GM23338 (cell line): Measurements from ENCODE around the gene PRRX1. TPM values are rescaled to one million over a fixed set of nuclear protein-coding genes. Genes with fewer than 3 reads are reported as not detected.

Experiments
- ATAC-seq: fragments of 200-7000 bp; cut with Tn5 transposase; 3 replicates; pipeline ENCODE4 v1.9.1; 2020
- DNase-seq: peaks from one replicate; pipeline ENCODE4 v3.0.0-alpha.2; 2015; ENCODE audit warnings: low spot score
- H2AFZ ChIP-seq: fragments of 200-600 bp; sonication (generic); 2 replicates; pipeline ENCODE4 v1.8.0; 2016; ENCODE audit warnings: antibody characterized with exemption, mild to moderate bottlenecking, moderate library complexity
- H3F3A ChIP-seq: fragments of 200-600 bp; sonication (generic); replicated peaks from 2 replicates; pipeline ENCODE4 v1.8.0; 2017; ENCODE audit warnings: antibody characterized with exemption, mixed run types, low read depth
- H3K27ac ChIP-seq: fragments of 200-600 bp; sonication (generic); 2 replicates; pipeline ENCODE4 v1.6.1; 2016; ENCODE audit warnings: low read depth
- H3K27me3 ChIP-seq: fragments of 200-600 bp; sonication (generic); 2 replicates; pipeline ENCODE4 v1.8.0; 2016; ENCODE audit warnings: mild to moderate bottlenecking, mixed run types, moderate library complexity; ENCODE audit not compliant: insufficient read depth
- H3K36me3 ChIP-seq: fragments of 200-600 bp; sonication (generic); 2 replicates; pipeline ENCODE4 v1.8.0; 2016; ENCODE audit warnings: mild to moderate bottlenecking; ENCODE audit not compliant: insufficient read depth
- H3K4me1 ChIP-seq: fragments of 200-600 bp; sonication (generic); 2 replicates; pipeline ENCODE4 v1.8.0; 2016; ENCODE audit warnings: mild to moderate bottlenecking, moderate library complexity; ENCODE audit not compliant: insufficient read depth
- H3K4me2 ChIP-seq: fragments of 200-600 bp; sonication (generic); 2 replicates; pipeline ENCODE4 v1.7.1; 2017; ENCODE audit warnings: mixed run types
- H3K4me3 ChIP-seq: fragments of 200-600 bp; sonication (generic); 2 replicates; pipeline ENCODE4 v1.6.1; 2016; ENCODE audit warnings: mixed run types
- H3K79me2 ChIP-seq: fragments of 200-600 bp; sonication (generic); replicated peaks from 2 replicates; pipeline ENCODE4 v1.8.0; 2017; ENCODE audit warnings: mild to moderate bottlenecking; ENCODE audit not compliant: insufficient read depth
- H3K9me2 ChIP-seq: fragments of 200-600 bp; sonication (generic); 2 replicates; pipeline ENCODE4 v1.8.0; 2017; ENCODE audit not compliant: insufficient read depth
- H4K20me1 ChIP-seq: fragments of 200-600 bp; sonication (generic); replicated peaks from 2 replicates; pipeline ENCODE4 v1.8.0; 2017; ENCODE audit warnings: mild to moderate bottlenecking; ENCODE audit not compliant: insufficient read depth
- H3K27ac Mint-ChIP-seq: 2 replicates; pipeline ENCODE4 v1.8.0; 2020; ENCODE audit warnings: inconsistent platforms, mild to moderate bottlenecking, moderate library complexity, mixed read lengths
- H3K27me3 Mint-ChIP-seq: 3 replicates; pipeline ENCODE4 v1.8.0; 2022; ENCODE audit warnings: low read depth, mild to moderate bottlenecking, moderate library complexity, mixed read lengths, inconsistent platforms; ENCODE audit not compliant: insufficient read depth, poor library complexity
- H3K36me3 Mint-ChIP-seq: 3 replicates; pipeline ENCODE4 v1.8.0; 2021; ENCODE audit warnings: low read depth, mild to moderate bottlenecking, inconsistent platforms, moderate library complexity, mixed read lengths
- H3K4me1 Mint-ChIP-seq: 3 replicates; pipeline ENCODE4 v1.8.0; 2020; ENCODE audit warnings: mild to moderate bottlenecking, inconsistent platforms, mixed read lengths
- H3K4me3 Mint-ChIP-seq: 3 replicates; pipeline ENCODE4 v1.8.0; 2021; ENCODE audit warnings: moderate library complexity, mild to moderate bottlenecking, inconsistent platforms, mixed read lengths
- H3K9me3 Mint-ChIP-seq: 3 replicates; pipeline ENCODE4 v1.8.0; 2020; ENCODE audit warnings: moderate library complexity, mild to moderate bottlenecking, inconsistent platforms, mixed read lengths
- CREB1 ChIP-seq: fragments of 250-450 bp; sonication (Bioruptor Pico); IDR thresholded peaks from 2 replicates; pipeline ENCODE4 v1.5.0; 2020; ENCODE audit warnings: low read depth, mild to moderate bottlenecking, moderate library complexity
- EZH2 ChIP-seq: fragments of 200-600 bp; sonication (generic); IDR thresholded peaks from one replicate; pipeline ENCODE4 v1.8.0; 2017; ENCODE audit warnings: antibody characterized with exemption, mild to moderate bottlenecking, low read depth; ENCODE audit not compliant: unreplicated experiment
- EZH2phosphoT487 ChIP-seq: fragments of 200-600 bp; sonication (generic); IDR thresholded peaks from one replicate; pipeline ENCODE4 v1.8.1; 2018; ENCODE audit warnings: antibody characterized with exemption; ENCODE audit not compliant: unreplicated experiment
- NANOG ChIP-seq: IDR thresholded peaks from 2 replicates; pipeline ENCODE4 v1.6.1; 2016; ENCODE audit warnings: antibody characterized with exemption, borderline replicate concordance
- POLR2AphosphoS5 ChIP-seq: IDR thresholded peaks from 2 replicates; pipeline ENCODE4 v1.6.1; 2016; ENCODE audit warnings: antibody characterized with exemption, low read depth
- STAT1 ChIP-seq: IDR thresholded peaks from one replicate; pipeline ENCODE4 v1.6.1; 2016; ENCODE audit warnings: antibody characterized with exemption; ENCODE audit not compliant: unreplicated experiment
- ZNF114 ChIP-seq: fragments of 250-450 bp; sonication (Bioruptor Pico); IDR thresholded peaks from 2 replicates; pipeline ENCODE4 v1.5.0; 2020; ENCODE audit warnings: mild to moderate bottlenecking, moderate library complexity
- polyA plus RNA-seq: library from polyadenylated mRNA; unstranded; fragments of >200 nt; fragmentation: Nextera tagmentation; extraction: Ambion mirVana; gene quantifications from 2 replicates; pipeline ENCODE4 v1.2.1, GENCODE V29; 2016
- total RNA-seq: library from RNA; depleted of rRNA; stranded (reverse); fragments of >200 nt; shearing (Covaris generic); gene quantifications from 2 replicates; pipeline ENCODE4 v1.2.3, GENCODE V29; 2014
- TF ChIP-seq, protein P1 (sequence below): IDR thresholded peaks from 2 replicates; pipeline ENCODE4 v1.6.1; 2016; ENCODE audit warnings: antibody characterized with exemption

The PRRX1 gene
- total and polyA plus RNA-seq, 2 experiments from 2014 or later: 0.58 TPM; not detected in 1

DNA sequence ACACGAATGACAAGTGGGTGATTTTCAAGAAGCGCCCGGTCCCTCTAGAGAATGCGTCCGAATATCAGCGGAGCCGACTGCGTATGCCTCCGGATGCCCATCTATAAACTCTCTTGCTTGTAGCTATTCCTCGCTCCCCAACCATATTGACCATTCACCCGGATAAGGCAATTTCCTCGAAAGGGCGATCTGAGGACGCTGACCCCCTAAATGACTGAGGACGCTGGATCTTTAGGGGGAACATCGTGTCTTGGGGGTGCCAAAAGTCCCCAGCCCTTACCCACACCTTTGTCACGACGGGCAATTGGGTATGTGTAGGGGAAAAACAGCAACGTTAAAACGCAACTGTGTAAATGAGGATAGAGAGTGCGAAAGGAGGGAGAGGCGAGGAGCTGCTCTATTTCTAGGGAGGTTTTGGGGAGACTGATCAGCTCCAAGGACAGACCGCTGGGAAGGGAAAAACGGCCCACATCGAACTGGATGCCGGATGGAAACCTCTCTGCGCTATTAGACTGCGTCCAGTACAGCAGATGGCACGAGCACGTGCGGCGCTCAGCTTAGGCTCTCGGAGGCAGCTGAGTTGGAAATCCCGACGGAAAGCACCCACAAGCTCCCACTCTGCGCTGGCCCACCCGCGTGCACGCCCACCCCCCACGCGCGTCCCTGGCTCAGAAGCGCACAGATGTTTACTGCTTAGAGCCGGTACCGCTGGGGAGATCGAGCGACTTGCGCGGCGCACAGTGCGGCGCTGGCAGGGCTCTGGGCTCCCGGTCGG lies 2.9 kb upstream of the PRRX1 start:
- peaks cover 87% of the 10 kb centered on the region for H3K27me3 Mint-ChIP-seq
- H3K36me3 Mint-ChIP-seq: no peaks in the 10 kb centered on the region; the same call in 2 of the 3 replicates
- H3K4me1 ChIP-seq: peaks cover 58% of the 10 kb centered on the region
- peak overlapping the region; percentile 79 for H3K4me3 Mint-ChIP-seq
- DNase-seq (peak; percentile 39), ATAC-seq (peak; percentile 8)
- H3K27ac Mint-ChIP-seq: no peak overlapping the region
- H3K27ac ChIP-seq: no peak overlapping the region
- H2AFZ ChIP-seq: peak overlapping the region; percentile 83; the same call in 1 of the 2 replicates
- no peaks in the 10 kb centered on the region; the same call in 1 of the 2 replicates for H3K36me3 ChIP-seq
- 0 out of 2 replicates have a peak, but pooled peaks cover 10% of the 10 kb centered on the region for H3F3A ChIP-seq
- peak overlapping the region; percentile 85 for H3K4me2 ChIP-seq
- H3K4me3 ChIP-seq: peak overlapping the region; percentile 79
- no peaks in the 10 kb centered on the region for H3K79me2 ChIP-seq
- H3K4me1 Mint-ChIP-seq: peaks cover 35% of the 10 kb centered on the region
- peaks cover 3% of the 10 kb centered on the region; the same call in 1 of the 3 replicates for H3K9me3 Mint-ChIP-seq
- H4K20me1 ChIP-seq: peaks cover 17% of the 10 kb centered on the region
- peaks cover 86% of the 10 kb centered on the region for H3K27me3 ChIP-seq
- no peaks in the 10 kb centered on the region for H3K9me2 ChIP-seq
- TF ChIP-seq EZH2phosphoT487 (peak; percentile 74), EZH2 (peak; percentile 96), ZNF114 (no peak)

DNA sequence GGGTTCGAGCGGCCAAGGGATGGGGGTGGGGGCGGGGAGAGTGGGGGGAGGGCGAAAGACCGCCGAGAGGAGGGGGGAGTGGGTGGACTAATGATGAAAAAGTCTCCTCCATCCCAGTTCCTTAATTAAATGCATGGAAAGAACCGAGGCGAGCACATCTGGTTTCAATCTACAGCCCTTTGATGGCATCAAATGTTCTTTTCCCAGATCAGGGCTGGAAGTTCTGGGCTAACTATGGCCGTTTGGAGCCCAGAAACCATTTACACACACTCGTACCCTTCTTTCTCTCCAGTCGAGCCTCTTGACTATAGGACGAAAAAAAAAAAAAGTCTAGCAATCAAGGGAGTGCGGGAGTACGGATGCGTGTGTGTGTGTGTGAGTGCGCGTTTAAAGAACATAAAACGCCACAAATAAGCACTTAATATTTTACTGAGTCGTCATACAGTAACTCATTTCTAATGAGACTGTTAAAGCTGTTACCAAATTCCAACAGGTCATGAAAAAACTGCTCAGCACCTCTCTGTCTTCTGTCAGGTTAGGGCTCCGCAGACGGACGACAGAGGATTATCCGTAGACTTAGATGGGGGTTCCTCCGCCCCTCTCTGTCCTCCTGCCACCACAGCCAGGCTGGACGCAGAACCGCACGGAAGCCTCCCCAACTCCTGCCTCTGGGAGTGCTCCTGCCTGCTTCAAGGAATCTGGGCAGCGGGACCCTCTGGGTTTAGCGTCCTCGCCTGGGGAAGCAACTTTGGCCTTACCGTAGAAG lies 2.1 kb upstream of the PRRX1 start:
- Histone ChIP-seq H2AFZ (0 out of 2 replicates have a peak overlapping the region, but pooled peaks have one; percentile 19), H3K9me2 (no peaks in the 10 kb centered on the region), H3F3A (0 out of 2 replicates have a peak, but pooled peaks cover 10% of the 10 kb centered on the region), H3K27ac (no peak overlapping the region), H4K20me1 (peaks cover 17% of the 10 kb centered on the region), H3K36me3 (no peaks in the 10 kb centered on the region; the same call in 1 of the 2 replicates), H3K4me2 (peak overlapping the region; percentile 85), H3K4me1 (peaks cover 58% of the 10 kb centered on the region), H3K27me3 (peaks cover 94% of the 10 kb centered on the region), H3K79me2 (no peaks in the 10 kb centered on the region), H3K4me3 (peak overlapping the region; percentile 79)
- Mint-ChIP-seq H3K27me3 (peaks cover 95% of the 10 kb centered on the region), H3K4me1 (peaks cover 39% of the 10 kb centered on the region), H3K4me3 (peak overlapping the region; percentile 64), H3K27ac (no peak overlapping the region), H3K9me3 (peaks cover 7% of the 10 kb centered on the region; the same call in 2 of the 3 replicates), H3K36me3 (no peaks in the 10 kb centered on the region; the same call in 2 of the 3 replicates)
- ATAC-seq (peak; percentile 31), DNase-seq (peak; percentile 79)
- no peak; the same call in 1 of the 2 replicates for TF ChIP-seq POLR2AphosphoS5
- peak; percentile 74 for TF ChIP-seq EZH2

DNA sequence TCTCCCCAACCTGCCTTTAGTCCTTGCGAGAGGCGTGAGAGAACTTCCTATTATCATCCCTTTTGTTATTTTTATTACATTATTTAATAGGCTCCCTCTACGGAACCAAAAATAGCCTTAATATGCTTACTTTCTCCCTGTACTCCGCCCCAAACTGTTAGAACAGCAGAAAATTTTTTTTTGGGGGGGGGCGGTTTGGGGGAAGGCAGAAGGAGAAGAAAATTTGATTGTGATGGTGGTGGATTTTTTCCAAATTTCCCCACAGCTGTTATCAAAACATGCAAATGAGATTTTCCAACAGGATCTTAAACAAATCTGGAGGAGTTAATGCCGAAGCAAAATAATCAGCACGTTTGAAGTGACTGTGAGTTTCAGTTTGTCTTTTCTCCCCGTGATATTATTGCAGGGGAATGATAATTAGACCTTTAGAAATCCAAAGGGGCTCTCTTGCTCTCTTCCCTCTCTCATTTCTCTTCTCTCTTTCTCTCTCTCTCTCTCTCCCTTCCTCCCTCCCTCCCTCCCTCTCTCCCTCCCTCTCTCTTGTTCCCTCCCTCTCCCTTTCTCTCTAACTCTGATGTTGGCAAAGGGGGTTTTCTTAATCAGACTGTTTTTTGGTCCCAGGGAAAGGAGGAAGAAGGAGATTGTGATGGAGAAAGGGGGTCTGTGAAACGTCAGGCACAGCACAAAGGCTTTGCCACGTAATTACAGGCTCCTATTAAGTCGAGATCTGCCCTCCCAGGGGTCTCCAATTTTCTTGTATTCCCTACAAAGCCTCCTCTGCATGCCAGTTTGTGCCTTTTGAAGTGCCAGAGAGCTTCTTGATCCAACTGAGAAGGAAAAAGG lies 1.1 kb upstream of the PRRX1 start:
- Histone ChIP-seq H2AFZ (no peak overlapping the region), H3K36me3 (no peaks in the 10 kb centered on the region; the same call in 1 of the 2 replicates), H3K27ac (no peak overlapping the region), H3K4me1 (peaks cover 59% of the 10 kb centered on the region), H3K27me3 (peaks cover 100% of the 10 kb centered on the region), H3K4me3 (peak overlapping the region; percentile 79), H3K9me2 (no peaks in the 10 kb centered on the region), H4K20me1 (peaks cover 17% of the 10 kb centered on the region), H3K79me2 (no peaks in the 10 kb centered on the region), H3K4me2 (peak overlapping the region; percentile 85), H3F3A (peaks cover 14% of the 10 kb centered on the region)
- peak overlapping the region; percentile 64 for H3K4me3 Mint-ChIP-seq
- H3K4me1 Mint-ChIP-seq: peaks cover 41% of the 10 kb centered on the region
- peaks cover 8% of the 10 kb centered on the region; the same call in 2 of the 3 replicates for H3K9me3 Mint-ChIP-seq
- DNase-seq: peak; percentile 59
- no peak overlapping the region for H3K27ac Mint-ChIP-seq
- H3K36me3 Mint-ChIP-seq: no peaks in the 10 kb centered on the region; the same call in 2 of the 3 replicates
- peaks cover 100% of the 10 kb centered on the region for H3K27me3 Mint-ChIP-seq
- ATAC-seq: no peak
- TF ChIP-seq NANOG: no peak
- TF ChIP-seq ZNF114: no peak
- no peak for TF ChIP-seq STAT1
- TF ChIP-seq CREB1 (CRISPR knock-in tag): no peak
- TF ChIP-seq EZH2: peak; percentile 65
- TF ChIP-seq, protein P1, sequence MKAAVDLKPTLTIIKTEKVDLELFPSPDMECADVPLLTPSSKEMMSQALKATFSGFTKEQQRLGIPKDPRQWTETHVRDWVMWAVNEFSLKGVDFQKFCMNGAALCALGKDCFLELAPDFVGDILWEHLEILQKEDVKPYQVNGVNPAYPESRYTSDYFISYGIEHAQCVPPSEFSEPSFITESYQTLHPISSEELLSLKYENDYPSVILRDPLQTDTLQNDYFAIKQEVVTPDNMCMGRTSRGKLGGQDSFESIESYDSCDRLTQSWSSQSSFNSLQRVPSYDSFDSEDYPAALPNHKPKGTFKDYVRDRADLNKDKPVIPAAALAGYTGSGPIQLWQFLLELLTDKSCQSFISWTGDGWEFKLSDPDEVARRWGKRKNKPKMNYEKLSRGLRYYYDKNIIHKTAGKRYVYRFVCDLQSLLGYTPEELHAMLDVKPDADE: no peak
- TF ChIP-seq POLR2AphosphoS5: no peak; the same call in 1 of the 2 replicates
